HG02642 (cell line): Measurements from ENCODE around the gene ZFPM1.
"Not testable (repeated sequence)": the region's sequence is repeated elsewhere in the genome, so short reads cannot be mapped to it uniquely, and the experiment has no call there.

Experiments used
- ATAC-seq: cut with Tn5 transposase; IDR thresholded peaks from one replicate; pipeline ENCODE4 v1.9.1; 2021; ENCODE audit warnings: mild to moderate bottlenecking; ENCODE audit not compliant: unreplicated experiment, poor library complexity

Gene ZFPM1

GRCh38 chr16:88509749-88510069 is 56.6 kb downstream of the ZFPM1 start:
- ATAC-seq: no peak

GRCh38 chr16:88510091-88510994 is 57.3 kb downstream of the ZFPM1 start:
- no peak for ATAC-seq

- no peak for ATAC-seq
Measured at GRCh38 chr16:88511060-88511459, 58.0 kb downstream of the ZFPM1 start.

GRCh38 chr16:88511906-88512305 is 58.8 kb downstream of the ZFPM1 start:
- no peak for ATAC-seq

DNA sequence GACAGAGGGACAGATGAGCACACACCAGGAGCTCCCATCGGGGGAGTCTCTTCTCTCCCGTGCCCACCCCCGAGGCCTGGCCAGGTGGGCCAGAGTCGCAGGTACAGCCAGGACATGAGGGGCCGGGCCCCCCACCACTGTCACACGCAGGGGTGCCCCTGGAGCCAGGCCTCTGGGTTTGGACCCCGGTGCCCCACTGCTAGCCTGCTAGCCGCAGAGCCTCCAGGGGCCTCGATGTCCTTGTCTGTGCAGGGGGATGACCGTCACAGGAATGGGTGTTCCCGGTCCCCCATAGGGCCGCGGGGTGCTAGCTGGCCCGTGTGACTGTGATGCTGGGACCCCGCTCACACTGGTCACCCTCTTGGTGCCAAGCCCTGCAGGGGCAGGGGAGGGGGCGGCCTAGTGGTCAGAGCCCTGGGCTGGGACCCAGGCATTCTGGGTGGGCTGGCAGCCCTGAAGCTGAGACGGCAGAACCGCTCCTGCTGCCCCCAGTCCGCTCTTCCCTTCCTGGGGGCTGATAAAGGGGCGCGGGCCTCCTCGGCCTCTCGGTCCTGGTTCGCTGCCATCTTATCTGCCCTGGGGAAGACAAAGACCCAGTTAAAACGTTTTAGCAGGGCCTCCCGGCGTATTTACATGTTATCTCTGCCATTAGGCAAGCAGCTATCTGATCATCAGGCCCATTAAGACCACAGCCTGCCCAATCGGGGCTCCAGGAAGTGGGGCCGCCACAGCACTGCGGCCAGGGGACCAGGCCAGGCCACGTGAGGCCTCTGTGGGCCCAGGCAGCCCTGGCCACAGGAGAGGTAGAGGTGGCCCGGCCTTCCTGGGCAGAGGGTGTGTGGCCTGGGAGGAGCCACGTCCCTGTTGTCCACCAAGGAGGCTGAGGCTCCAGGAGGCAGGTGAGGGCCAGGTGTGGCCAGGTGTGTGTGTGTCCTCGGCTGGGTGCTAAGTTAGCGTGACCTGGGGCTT is 59.9 kb downstream of the ZFPM1 start:
- ATAC-seq: no peak

GRCh38 chr16:88514070-88514469 is 61.0 kb downstream of the ZFPM1 start:
- no peak for ATAC-seq

DNA sequence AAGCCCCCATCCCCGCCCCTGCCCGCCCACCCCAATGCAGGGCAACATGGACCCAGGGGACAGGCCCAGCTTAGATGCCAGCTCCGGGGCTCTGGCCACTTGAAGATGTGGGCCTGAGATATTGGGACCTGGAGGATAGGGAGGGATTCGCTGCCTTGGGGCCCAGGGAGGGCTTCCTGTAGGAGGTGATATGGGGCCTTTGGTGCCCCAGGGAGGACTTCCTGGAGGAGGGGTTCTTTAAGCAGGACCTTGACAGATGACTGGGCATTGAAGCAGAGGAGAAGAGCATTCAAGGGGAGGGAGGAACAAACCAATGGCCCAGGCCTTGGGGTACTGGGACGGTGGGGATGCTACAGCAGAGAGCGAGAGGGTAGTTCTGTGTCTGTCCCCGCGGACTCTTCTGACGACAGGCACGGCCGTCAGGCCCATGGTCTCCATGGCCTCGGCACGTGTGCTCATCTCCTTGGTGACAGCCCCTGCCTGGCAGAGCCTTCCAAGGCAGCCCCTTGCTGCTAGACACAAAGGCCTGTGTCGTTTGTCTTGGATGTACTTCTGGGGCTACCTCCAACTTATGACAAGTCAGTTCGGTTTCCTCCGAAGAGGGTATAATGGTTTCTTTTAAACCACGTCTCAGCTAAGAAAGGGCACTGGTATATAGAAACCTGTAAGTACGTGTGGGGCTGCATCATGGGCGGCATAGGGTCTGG is 61.6 kb downstream of the ZFPM1 start:
- no peak for ATAC-seq

- no peak for ATAC-seq
Measured at GRCh38 chr16:88515371-88515770, 62.3 kb downstream of the ZFPM1 start.

DNA sequence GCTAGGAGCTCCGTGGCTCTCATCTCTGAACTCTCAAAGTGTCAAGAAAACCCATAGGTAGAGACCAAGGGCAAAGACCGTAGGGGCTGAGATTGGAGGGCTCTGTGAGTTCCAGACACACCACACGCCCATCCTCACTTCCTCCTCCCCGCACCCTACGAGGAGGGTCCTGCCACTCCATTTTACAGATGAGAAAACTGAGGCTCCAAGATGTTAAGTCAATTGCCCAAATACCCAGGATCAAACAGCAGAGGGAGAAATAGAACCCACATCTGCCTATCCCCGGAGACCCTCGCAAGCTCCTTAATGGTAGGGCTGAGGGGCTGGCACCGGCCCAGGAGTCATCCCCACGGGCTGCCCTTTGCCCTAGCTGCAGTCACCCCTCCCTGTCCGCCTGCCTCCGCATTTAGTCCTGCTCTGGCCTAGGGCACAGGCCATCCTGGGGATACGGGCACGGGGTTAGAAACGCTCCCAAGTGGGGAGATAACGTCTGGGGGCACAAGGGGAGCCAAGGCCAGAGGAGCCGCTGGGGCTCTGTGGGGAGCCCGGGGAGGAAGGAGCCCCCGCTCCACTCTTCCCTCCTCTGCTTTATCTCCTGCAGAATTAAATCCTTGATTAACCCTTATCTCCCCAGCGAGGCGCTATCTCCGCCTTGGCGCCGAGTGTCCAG is 63.0 kb downstream of the ZFPM1 start:
- no peak for ATAC-seq

DNA sequence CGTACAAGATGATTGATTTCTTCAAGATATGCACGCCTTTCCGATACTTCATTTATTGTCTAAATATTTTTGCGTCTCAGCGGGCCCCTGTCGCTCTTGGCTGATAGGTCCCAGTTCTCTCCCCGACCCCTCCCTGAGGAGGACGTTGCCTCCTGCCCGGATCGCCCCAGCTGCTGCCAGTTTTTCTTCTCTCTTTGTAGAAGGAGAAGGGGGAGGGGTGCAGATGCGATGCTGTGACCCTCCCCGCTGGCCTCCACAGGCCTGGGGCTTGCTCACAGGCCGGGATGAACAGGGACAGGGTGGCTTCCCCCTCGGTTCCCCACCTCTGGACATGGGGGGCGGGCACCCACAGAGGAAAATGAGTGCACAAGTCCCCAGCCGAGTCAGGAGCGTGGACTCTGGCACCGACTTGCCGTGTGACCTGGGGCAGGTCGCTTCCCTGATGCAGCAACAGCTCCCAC is 63.6 kb downstream of the ZFPM1 start:
- ATAC-seq: no peak

- not testable (repeated sequence) for ATAC-seq
Measured at GRCh38 chr16:88517208-88517774, 64.2 kb downstream of the ZFPM1 start.

- ATAC-seq: not testable (repeated sequence)
Measured at GRCh38 chr16:88518411-88519111, 65.5 kb downstream of the ZFPM1 start.

GRCh38 chr16:88519240-88519639 is 66.2 kb downstream of the ZFPM1 start:
- no peak for ATAC-seq

DNA sequence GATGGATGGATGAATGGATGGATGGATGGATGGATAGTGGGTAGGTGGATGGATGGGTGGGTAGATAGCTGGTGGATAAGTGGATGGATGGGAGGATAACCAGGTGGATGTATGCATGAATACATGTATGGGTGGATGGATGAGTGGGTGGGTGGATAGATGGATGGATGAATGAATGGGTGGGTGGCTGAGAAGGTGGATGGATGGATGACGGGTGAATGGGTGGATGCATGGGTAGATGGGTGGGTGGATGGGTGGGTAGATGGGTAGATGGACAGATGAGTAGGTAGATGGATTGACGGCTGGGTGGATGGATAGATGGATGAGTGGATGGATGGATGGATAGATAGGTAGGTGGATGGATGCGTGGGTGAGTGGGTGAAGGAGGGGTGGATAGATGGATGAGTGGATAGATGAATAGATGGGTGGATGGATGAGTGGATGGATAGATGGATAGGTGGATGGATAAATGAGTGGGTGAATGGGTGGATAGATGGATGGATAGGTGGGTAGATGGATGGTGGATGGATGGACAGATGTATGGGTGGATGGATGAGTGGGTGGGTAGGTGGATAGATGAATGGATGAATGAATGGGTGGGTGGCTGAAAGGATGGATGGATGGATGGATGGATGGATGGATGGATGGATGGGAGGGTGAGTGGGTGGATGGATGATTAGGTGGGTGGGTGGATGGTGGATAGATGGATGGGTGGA is 67.0 kb downstream of the ZFPM1 start:
- ATAC-seq: no peak

GRCh38 chr16:88521674-88522073 is 68.6 kb downstream of the ZFPM1 start:
- no peak for ATAC-seq

GRCh38 chr16:88522276-88522949 is 69.3 kb downstream of the ZFPM1 start:
- no peak for ATAC-seq

- ATAC-seq: no peak
Measured at GRCh38 chr16:88523309-88524161, 70.5 kb downstream of the ZFPM1 start.
